GM12878 (cell line): ENCODE results near the gene VBP1. TPM values are rescaled to one million over a fixed set of nuclear protein-coding genes. Genes with fewer than 3 reads are reported as not detected.

ENCODE experiments used
- ATAC-seq: fragments of 200-7000 bp; cut with Tn5 transposase; 3 replicates; pipeline ENCODE4 v1.9.1; 2020; ENCODE audit warnings: mild to moderate bottlenecking, moderate library complexity
- BruUV-seq: library from RNA; stranded (reverse); fragments of 400-500 nt; replicated peaks from 2 replicates; lab custom pipeline; 2021; lab: Mats Ljungman, UMichigan
- CTCF ChIA-PET: fragments of 300-600 bp; sonication (Branson Sonifier 250); formaldehyde crosslinking; extraction: SDS; loops from one replicate; lab custom pipeline; 2021; ENCODE audit warnings: inconsistent platforms; lab: Yijun Ruan, JAX
- POLR2A ChIA-PET: fragments of 350-600 bp; formaldehyde crosslinking; extraction: SDS; loops from one replicate; lab custom pipeline; 2021; ENCODE audit warnings: inconsistent platforms; lab: Charles Lee
- RAD21 ChIA-PET: fragments of 300-600 bp; sonication (Branson Sonifier 250); formaldehyde crosslinking; loops from one replicate; lab custom pipeline; 2023; ENCODE audit warnings: antibody characterized with exemption; ENCODE audit not compliant: unreplicated experiment; lab: Charles Lee
- SMC1A ChIA-PET: fragments of 300-600 bp; sonication (Branson Sonifier 250); formaldehyde crosslinking; loops from one replicate; lab custom pipeline; 2023; ENCODE audit not compliant: unreplicated experiment, uncharacterized antibody; lab: Charles Lee
- DNase-seq: peaks from one replicate; pipeline ENCODE4 v3.0.0-alpha.2; 2011; ENCODE audit warnings: low read depth, low spot score
- FAIRE-seq: peaks from 3 replicates; lab custom pipeline; 2011; peaks lifted over from hg19 to GRCh38; lab: Jason Lieb, UNC
- H2AFZ ChIP-seq: 2 replicates; pipeline ENCODE4 v1.6.0; 2011; ENCODE audit warnings: low read depth, low read length, control low read depth; ENCODE audit not compliant: control insufficient read depth
- H3K27ac ChIP-seq: 2 replicates; pipeline ENCODE4 v1.5.1; 2011; ENCODE audit warnings: control low read depth; ENCODE audit not compliant: control insufficient read depth, insufficient read depth
- H3K27me3 ChIP-seq, 2 experiments: replicated peaks in 1 of 2; 2 replicates each; pipeline versions ENCODE4 v1.6.0 to v1.6.1; 2011; ENCODE audit warnings: low read length in 1 of 2; ENCODE audit not compliant: control insufficient read depth in 2 of 2, insufficient read depth in 2 of 2
- H3K36me3 ChIP-seq, 2 experiments: 2 replicates each; pipeline ENCODE4 v1.5.1; 2011; ENCODE audit warnings: low read length in 1 of 2; ENCODE audit not compliant: control insufficient read depth in 2 of 2, insufficient read depth in 2 of 2
- H3K4me1 ChIP-seq: 2 replicates; pipeline ENCODE4 v1.6.1; 2011; ENCODE audit warnings: mild to moderate bottlenecking, low read length, moderate library complexity, mixed read lengths; ENCODE audit not compliant: control insufficient read depth, insufficient read depth
- H3K4me2 ChIP-seq: 2 replicates; pipeline ENCODE4 v1.6.0; 2011; ENCODE audit warnings: control low read depth; ENCODE audit not compliant: control insufficient read depth, insufficient read depth
- H3K4me3 ChIP-seq: fragments of 200-600 bp; sonication (generic); 2 replicates; pipeline ENCODE4 v1.5.1; 2016
- H3K79me2 ChIP-seq: 2 replicates; pipeline ENCODE4 v1.6.0; 2011; ENCODE audit warnings: low read length; ENCODE audit not compliant: control insufficient read depth, insufficient read depth
- H3K9ac ChIP-seq: 2 replicates; pipeline ENCODE4 v1.8.0; 2011; ENCODE audit warnings: low read length, control low read depth, mixed read lengths; ENCODE audit not compliant: control insufficient read depth, insufficient read depth
- H3K9me3 ChIP-seq: replicated peaks from 3 replicates; pipeline ENCODE4 v1.5.1; 2011; ENCODE audit warnings: mild to moderate bottlenecking, low read length; ENCODE audit not compliant: control insufficient read depth, insufficient read depth
- H4K20me1 ChIP-seq: 2 replicates; pipeline ENCODE4 v1.6.0; 2011; ENCODE audit not compliant: control insufficient read depth, insufficient read depth
- ASH2L ChIP-seq: fragments of 300-600, 200-600 bp; sonication (generic); IDR thresholded peaks from 2 replicates; pipeline ENCODE4 v1.6.1; 2017; ENCODE audit warnings: low read depth, mild to moderate bottlenecking, borderline replicate concordance
- BCL11A ChIP-seq: IDR thresholded peaks from 2 replicates; pipeline ENCODE4 v1.6.1; 2011; ENCODE audit warnings: low read depth, low read length
- FOXK2 ChIP-seq: fragments of 450-650 bp; IDR thresholded peaks from 2 replicates; pipeline ENCODE4 v1.6.1; 2017; ENCODE audit warnings: mild to moderate bottlenecking, moderate library complexity
- PML ChIP-seq: IDR thresholded peaks from 2 replicates; pipeline ENCODE4 v1.6.1; 2012; ENCODE audit warnings: low read length, inconsistent platforms
- POU2F2 ChIP-seq: IDR thresholded peaks from 3 replicates; pipeline ENCODE4 v1.6.1; 2011; ENCODE audit warnings: low read depth, mild to moderate bottlenecking, low read length, borderline replicate concordance
- SIN3A ChIP-seq: IDR thresholded peaks from 2 replicates; pipeline ENCODE4 v1.6.1; 2012; ENCODE audit warnings: low read depth, low read length, improper control_type of control experiment
- SPI1 ChIP-seq: IDR thresholded peaks from 2 replicates; pipeline ENCODE4 v1.6.1; 2011; ENCODE audit warnings: low read depth, mild to moderate bottlenecking, low read length, moderate library complexity, borderline replicate concordance; ENCODE audit not compliant: insufficient read depth
- SUZ12 ChIP-seq: fragments of 200-600 bp; sonication (generic); IDR thresholded peaks from one replicate; pipeline ENCODE4 v1.6.1; 2018; ENCODE audit warnings: antibody characterized with exemption, mild to moderate bottlenecking; ENCODE audit not compliant: unreplicated experiment
- ZBED1 ChIP-seq: IDR thresholded peaks from 2 replicates; pipeline ENCODE4 v1.6.1; 2016; ENCODE audit warnings: borderline replicate concordance
- ZNF217 ChIP-seq: fragments of 450-650 bp; IDR thresholded peaks from 2 replicates; pipeline ENCODE4 v1.6.1; 2017; ENCODE audit warnings: antibody characterized with exemption, mild to moderate bottlenecking
- WGBS: methylation state at CpG from one replicate; pipeline ENCODE4 v1.1.6; 2016; ENCODE audit warnings: low lambda C conversion rate; ENCODE audit not compliant: insufficient replicate concordance, insufficient coverage; ENCODE audit errors: missing lambda C conversion rate; 5-methylcytosine and 5-hydroxymethylcytosine counted together
- in situ Hi-C: fragments of 300-500 bp; cut with MboI; formaldehyde crosslinking; loops from 9 replicates; pipeline ENCODE4 v1.14.3; 2018; ENCODE audit warnings: mixed read lengths
- intact Hi-C: fragments of 100-400 bp; cut with micrococcal nuclease; formaldehyde crosslinking; loops from one replicate; pipeline ENCODE4 v1.14.2; 2022; ENCODE audit not compliant: unreplicated experiment
- polyA plus RNA-seq, 11 experiments: library from polyadenylated mRNA; depleted of rRNA in 4 of 11; unstranded in 6 of 11; stranded (reverse) in 5 of 11; fragments of >200 nt; fragmentation: Nextera tagmentation in 4 of 11; fragmentation: Illumina TruSeq in 1 of 11; extraction: Ambion mirVana in 4 of 11; extraction: Trizol in 1 of 11; gene quantifications; 1 replicate in 1 of 11; 2 replicates in 10 of 11; pipeline versions ENCODE4 v1.2.1 to v1.2.3, GENCODE V29; 2011 to 2016; ENCODE audit warnings: inconsistent platforms in 2 of 11, missing spikeins in 2 of 11, low read depth in 1 of 11
- total RNA-seq, 4 experiments: library from RNA; depleted of rRNA in 3 of 4; stranded (reverse); fragments of >200 nt in 3 of 4; fragmentation: Illumina TruSeq in 1 of 4; extraction: Trizol in 1 of 4; gene quantifications; 2 replicates each; pipeline versions ENCODE4 v1.2.1 to v1.2.3, GENCODE V29; 2013 to 2021
- TF ChIP-seq, protein P1 (sequence below): fragments of 450-650 bp; conservative IDR thresholded peaks from 2 replicates; pipeline ENCODE4 v1.6.1; 2017; ENCODE audit warnings: mild to moderate bottlenecking, moderate library complexity
- TF ChIP-seq, protein P2 (sequence below): IDR thresholded peaks from 2 replicates; pipeline ENCODE4 v1.6.1; 2011; ENCODE audit warnings: borderline replicate concordance, low read depth, mild to moderate bottlenecking, moderate library complexity, mixed read lengths, low read length; ENCODE audit not compliant: insufficient read depth; ENCODE audit errors: extremely low read length

VBP1 gene
- total and polyA plus RNA-seq, 10 of the 15 experiments (the other 5 are each of a cell fraction or from before 2014, with no cell fraction given): 56.4 to 182 (median 102) TPM

DNA sequence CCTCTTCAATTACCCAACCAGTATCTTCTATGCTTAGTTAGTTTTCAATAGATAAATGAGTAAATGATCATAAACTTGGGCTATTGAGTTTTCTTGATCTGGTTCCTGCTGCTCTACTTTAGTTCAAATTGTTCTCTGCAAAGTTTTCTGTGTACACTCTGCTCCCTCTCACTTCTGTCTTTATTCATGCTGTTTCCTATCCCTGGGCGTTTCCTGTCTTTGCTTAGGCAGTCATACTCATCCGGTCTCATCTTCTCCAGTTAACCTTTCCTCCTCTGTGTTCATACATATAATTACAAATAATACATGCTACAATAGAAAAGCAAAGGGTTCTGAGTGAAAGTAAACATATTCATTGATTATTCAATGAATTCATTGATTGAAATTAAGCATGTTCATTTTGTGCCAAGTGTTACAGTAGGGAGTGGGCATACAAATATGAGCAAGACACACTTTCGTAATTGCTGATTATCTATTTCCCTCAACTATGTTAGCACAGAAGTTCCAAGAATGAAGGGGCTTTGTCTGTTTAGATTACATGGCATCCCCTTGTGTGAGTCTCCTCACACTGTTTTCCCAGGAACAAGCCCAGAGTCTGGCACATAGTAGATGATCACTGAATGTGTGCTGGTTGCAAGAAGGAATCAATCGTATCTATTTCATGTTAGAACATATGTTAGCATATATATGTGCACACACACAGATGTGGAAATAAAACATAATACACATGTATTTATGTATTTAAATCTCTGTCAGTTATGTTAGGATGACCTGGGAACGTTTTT lies 46.9 kb downstream of the VBP1 start:
- Histone ChIP-seq H2AFZ (peak overlapping the region; percentile 82), H3K79me2 (peaks cover 17% of the 10 kb centered on the region), H3K36me3 (no peaks in the 10 kb centered on the region), H3K9ac (peak overlapping the region; percentile 65), H3K4me2 (peak overlapping the region; percentile 95), H3K4me1 (no peaks in the 10 kb centered on the region), H3K27ac (peak overlapping the region; percentile 37), H4K20me1 (no peaks in the 10 kb centered on the region), H3K9me3 (no peaks in the 10 kb centered on the region), H3K27me3 (no peaks in the 10 kb centered on the region), H3K4me3 (peak overlapping the region; percentile 56)
- no TSS peak for BruUV-seq
- ChIA-PET POLR2A (no interaction called here), CTCF (interaction anchor here (0.6 kb wide), 1 partner anchor 121 kb away, joined by 3 read pairs; no protein-coding TSS in a partner anchor), SMC1A (no interaction called here), RAD21 (interaction anchor here (1.2 to 1.8 kb wide), 2 partner anchors 32 to 46 kb away, joined by 3 to 4 read pairs; no protein-coding TSS in a partner anchor)
- in situ Hi-C loops: no loop called here
- intact Hi-C loops: no loop called here
- FAIRE-seq: no peak
- DNase-seq: no peak
- 18% methylated on average over 5 of the region's 5 CpGs for WGBS
- ATAC-seq: peak; percentile 63
- no peak for TF ChIP-seq POU2F2
- no peak for TF ChIP-seq SIN3A
- no peak for TF ChIP-seq ZBED1
- TF ChIP-seq PML: no peak
- no peak for TF ChIP-seq SUZ12
- TF ChIP-seq, protein P1, sequence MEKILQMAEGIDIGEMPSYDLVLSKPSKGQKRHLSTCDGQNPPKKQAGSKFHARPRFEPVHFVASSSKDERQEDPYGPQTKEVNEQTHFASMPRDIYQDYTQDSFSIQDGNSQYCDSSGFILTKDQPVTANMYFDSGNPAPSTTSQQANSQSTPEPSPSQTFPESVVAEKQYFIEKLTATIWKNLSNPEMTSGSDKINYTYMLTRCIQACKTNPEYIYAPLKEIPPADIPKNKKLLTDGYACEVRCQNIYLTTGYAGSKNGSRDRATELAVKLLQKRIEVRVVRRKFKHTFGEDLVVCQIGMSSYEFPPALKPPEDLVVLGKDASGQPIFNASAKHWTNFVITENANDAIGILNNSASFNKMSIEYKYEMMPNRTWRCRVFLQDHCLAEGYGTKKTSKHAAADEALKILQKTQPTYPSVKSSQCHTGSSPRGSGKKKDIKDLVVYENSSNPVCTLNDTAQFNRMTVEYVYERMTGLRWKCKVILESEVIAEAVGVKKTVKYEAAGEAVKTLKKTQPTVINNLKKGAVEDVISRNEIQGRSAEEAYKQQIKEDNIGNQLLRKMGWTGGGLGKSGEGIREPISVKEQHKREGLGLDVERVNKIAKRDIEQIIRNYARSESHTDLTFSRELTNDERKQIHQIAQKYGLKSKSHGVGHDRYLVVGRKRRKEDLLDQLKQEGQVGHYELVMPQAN: no peak
- TF ChIP-seq FOXK2: no peak
- no peak for TF ChIP-seq ZNF217
- TF ChIP-seq, protein P2, sequence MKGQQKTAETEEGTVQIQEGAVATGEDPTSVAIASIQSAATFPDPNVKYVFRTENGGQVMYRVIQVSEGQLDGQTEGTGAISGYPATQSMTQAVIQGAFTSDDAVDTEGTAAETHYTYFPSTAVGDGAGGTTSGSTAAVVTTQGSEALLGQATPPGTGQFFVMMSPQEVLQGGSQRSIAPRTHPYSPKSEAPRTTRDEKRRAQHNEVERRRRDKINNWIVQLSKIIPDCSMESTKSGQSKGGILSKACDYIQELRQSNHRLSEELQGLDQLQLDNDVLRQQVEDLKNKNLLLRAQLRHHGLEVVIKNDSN: no peak
- no peak for TF ChIP-seq BCL11A
- TF ChIP-seq ASH2L: no peak
- TF ChIP-seq SPI1: no peak
